HK-2 (cell line): ENCODE measurements around the gene CARD10.

Source experiments
- DNase-seq: peaks from one replicate; pipeline ENCODE4 v3.0.0-alpha.2; 2018; ENCODE audit not compliant: unreplicated experiment

The CARD10 gene

DNA sequence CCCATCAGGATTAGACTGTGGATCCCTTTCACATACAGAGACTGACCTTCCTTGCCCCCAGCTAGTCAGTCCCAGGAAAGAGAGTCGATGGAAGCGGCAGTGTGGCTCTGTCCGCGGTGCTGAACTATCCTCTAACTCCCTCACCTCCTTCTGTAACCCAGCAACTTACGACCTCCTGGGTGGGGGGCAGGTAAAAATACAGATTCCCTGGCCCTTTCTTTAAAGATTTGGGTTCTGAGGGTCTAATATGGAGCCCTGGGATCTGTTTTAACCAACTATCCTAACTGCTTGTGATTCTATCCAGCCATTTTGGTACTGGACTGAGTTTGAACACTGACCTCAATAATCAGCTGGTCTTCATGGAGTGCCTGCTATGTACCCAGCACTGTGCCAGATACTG, 56.2 kb downstream of the CARD10 start:
- DNase-seq: no peak

DNA sequence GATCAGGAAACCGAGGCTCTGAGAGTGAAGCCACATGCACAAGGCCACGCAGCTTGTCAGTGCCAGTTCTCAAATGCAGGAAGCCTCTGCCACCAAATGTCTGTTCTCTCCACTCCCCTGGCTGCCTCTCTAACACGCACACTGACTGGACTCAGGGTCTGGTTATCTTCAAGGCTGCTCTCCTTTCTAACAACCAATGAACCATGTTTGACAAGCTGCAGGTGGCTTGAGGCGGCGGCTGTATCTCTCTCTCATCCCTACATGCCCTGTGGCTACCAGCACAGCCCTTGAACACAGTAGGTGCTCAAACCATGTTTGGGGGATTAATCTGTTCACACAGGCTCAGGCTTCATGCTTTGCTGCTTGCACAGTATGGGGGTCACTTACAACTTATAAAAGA, 56.8 kb downstream of the CARD10 start:
- no peak for DNase-seq

DNA sequence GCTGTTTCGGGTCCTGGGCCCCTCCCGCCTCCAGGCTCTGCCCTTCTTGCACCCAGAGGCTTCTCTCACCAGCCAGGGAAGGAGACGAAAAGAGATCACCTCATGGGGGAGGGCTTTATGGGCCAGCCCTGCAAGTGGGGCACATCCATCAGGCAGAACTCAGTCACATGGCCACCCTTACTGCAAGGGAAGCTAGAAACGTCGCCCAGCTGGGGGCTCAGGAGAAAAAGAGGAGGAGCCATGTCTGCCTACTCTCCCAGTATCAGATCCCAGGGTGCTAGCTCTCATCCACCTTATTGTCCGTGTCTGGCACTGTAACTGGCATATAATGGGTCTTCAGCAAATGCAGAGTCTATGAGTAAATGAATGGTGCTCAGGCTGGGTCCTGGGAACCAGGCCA, 57.3 kb downstream of the CARD10 start:
- no peak for DNase-seq

DNA sequence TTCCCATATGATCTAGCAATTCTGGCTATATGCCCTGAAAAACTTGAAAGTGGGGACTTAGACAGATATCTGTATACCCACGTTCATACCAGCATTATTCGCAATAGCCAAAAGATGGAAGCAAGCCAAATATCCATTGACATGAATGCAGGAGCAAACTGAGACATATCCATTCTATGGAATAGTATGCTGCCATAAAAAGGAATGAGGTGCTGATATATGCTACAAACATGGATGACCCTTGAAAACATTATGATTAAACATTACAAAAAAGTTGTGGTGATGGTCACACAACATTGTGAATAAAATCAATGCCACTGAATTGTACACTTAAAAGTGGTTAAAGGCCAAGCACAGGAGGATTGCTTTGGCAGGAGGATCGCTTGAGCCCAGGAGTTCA, 58.5 kb downstream of the CARD10 start:
- no peak for DNase-seq

DNA sequence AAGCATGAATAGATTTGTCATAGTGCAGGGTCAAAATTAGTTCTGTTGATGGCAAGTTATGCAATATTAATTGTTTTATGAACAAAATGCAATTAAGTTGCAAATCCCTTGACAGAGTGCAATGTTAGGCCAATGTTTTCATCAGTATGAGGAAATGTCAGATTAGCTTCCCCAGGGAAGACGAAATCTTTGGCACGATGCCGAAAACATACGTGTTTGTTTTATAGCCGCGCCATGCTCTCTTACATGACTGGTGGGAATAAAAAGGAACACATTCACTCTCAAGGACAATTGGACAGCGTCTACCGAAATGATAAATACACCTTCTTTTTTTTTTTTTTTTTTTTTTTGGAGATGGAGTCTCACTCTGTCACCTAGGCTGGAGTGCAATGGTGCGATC, 60.0 kb downstream of the CARD10 start:
- DNase-seq: no peak

DNA sequence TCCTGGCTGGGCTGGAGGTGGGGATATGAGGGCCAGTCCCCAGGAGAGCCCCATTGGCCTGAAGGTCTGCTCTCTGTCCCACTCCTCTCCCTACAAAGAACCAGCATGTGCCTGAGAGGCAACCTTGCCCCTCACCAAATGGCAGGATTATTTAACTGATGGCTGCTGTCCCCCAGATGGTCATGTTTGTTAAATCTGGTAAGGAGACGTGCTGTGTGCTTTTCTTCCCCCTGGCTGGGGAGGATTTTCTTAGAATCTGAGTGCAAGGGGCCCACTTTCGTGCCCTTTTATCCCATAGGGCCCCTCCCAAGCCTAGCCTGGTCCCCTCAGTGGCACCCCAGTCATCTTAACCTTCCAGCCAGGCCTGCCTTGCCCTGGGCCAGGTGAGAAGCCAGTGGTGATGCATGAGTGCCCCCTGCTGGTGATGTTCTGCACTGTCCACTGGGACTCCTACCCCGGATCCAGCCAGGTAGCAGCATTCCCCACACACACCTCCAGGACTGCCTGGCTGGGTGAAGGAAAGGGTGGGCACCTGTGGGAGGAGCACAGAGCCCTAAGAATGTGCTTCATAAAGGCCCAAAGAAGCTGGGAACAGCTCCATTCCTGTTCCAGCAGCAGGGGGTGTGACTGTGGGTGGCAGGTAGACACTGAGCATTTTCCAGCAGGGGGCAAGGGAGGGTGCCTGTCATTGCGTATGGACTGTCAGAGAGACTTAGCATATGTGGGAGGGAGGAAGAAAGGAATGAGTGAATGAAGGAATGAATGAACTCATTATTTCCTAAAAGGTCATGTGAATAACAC, 61.9 kb downstream of the CARD10 start:
- DNase-seq: peak; percentile 88

DNA sequence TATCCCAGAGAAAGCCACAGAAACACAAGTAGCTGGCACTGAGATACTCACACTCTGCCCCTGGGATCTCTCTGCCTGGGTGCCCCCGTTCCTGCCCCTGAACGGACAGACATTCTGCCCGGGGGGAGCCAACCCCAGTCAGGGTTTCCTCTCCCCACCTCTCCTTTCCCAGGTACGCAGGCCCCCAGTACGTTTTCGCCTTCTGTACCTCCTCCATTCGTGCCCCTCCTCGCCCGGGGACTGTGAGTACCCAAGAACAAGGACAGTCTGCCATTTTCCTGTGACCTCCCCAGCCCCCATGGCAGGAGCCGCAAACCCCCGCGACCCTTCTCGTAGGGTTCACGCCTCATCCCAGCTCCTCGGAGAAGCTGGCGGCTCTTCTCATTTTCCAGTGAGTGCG, 62.9 kb downstream of the CARD10 start:
- no peak for DNase-seq

DNA sequence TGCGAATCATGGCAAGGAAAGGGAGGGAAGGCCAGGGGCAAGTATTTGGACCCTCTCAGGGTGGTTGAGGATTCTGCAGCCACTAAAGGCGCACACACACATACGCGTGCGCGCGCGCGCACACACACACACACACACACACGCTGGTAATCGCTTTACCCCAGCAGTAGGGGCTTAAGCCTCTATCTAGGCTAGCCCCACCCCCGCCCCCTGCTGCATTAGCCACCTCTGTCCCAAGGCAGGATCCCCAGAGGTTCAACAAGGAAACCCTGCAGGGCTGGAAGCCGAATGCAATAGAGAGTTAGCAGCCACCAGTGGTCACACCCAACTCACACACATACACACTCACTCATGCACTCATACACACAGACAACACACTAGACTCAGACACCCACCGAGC, 63.3 kb downstream of the CARD10 start:
- DNase-seq: no peak

DNA sequence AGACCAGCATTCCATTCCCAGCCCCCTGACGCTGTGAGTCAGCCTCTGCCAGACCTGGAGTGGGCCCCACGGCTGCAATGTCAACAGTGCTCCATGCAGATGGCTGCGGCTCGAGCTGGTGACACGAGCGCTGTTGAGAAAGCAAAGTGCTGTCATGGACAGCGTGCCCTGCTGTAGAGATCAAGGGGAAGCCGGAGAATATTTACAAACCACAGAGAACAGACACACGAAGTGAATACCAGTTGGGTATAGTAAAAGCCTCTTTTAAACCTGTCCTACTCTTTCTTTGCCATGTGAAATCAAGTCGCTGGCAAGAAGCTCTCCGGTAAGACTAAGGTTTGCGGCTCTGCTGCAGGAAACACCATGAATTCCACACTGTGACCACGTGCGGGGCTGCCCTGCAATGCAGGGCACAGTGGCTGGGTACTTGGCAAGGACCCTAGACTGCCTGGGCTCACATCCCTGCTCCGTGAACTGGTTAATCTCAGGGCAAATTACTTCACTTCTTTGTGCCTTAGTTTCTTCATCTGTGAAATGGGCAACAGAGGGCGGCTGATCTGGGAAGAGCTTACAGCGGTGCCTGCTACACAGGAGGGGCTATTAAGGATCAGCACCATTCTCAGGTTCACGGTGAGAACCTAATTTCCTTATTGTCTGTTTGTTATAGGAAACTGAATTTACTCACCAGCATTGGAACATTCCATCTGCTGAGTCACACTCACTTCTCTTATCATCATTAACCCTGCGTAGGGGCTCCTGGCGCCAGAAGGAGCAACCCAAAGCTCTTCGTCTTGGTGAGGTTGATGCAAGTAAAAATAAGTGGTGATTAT, 64.1 kb downstream of the CARD10 start:
- DNase-seq: peak; percentile 87

DNA sequence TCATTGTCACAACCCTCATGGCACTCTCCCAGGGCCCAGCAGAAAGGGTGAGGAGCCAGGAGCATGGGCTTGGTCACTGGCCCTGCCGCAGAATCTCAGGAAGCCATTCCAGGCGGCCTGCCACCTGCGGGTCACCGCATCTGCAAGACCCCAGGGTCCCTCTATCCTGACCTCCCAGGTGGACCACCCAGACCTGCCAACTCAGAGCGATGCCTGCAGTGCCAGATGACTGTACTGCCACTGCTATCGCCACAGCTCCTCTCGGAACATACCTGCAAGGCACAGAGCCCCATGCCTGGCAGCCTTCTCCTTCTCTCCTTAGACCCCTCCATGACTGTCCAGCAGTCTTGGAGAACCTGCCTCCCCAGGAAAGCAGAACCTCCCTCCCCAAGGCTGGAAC, 65.5 kb downstream of the CARD10 start:
- no peak for DNase-seq

DNA sequence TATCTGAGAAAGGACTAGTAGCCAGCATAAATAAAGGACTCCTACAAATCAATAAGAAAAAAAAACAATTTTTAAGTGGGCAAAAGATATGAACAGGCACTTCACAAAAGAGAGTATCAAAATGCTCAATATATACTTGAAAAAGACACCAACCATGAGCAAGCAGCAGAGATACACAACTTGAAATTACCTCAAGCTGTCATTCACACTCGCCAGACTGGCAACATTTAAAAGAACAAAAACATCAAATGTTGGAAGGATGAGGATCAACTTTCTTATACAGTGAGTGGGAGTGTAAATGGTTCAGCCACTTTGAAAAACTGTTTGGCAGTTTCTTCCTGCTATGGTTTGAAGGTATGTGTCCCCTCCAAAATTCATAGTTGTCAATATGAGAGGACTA, 68.0 kb downstream of the CARD10 start:
- no peak for DNase-seq

DNA sequence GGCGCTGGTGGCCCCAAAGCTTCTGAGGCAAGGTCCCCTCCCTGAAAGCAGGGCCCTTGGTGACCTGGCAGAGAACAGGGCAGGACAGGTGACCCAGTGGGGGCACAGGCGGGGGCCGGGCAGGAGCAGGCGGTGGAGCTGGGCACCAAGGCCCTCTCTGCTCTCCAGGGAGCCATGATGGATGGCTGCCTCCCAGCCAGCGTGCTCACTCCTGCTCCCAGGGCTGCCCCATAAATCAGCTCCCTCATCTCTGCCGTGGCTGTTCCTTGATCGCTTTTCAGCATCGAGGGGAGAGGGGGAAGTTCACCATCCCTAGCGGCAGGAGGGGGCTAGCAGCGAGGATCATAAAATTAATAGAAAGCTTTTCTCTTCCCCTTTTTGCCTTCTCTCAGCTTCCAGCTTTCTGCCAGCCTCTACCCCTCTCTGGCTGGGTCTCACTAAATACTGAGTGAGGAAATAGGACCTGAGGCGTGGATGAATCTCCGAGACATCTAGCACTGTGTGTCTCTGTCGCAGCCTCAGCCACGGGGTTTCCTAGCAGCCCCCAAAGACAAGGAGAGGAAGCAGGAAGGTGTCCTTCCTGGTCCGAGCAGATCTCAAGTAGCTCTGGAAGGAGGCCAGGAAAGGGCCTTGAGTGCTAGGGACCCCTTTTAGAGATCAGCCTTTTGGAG, 69.7 kb downstream of the CARD10 start:
- DNase-seq: no peak

DNA sequence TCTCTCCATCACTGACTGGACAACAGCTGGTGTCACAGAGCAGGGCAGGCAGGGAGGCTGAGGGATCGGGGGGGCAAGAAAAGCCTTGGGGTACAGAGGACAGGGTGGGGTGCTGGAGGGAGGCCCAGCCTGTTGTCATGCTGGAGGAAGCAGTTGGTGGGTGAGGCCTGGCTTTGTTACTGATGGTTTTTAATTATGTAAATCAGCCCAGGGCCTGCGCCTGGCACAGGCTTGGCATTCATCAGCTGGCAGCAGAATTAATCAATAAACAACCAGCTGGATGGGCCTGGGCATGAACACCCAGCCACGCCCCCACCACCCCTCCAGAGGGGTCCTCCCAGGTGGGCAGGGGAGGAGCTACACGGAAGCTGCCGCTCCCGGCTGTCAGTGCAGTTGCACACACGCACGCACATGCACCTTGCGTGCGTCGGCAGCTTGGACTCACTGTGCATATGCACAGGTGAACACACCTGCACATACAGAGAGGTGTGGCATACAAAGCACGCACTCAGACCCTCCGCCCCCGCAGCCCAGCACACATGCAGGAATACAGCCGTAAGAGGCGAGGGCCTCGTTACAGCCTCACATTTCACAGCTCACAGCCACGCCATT, 70.6 kb downstream of the CARD10 start:
- no peak for DNase-seq

DNA sequence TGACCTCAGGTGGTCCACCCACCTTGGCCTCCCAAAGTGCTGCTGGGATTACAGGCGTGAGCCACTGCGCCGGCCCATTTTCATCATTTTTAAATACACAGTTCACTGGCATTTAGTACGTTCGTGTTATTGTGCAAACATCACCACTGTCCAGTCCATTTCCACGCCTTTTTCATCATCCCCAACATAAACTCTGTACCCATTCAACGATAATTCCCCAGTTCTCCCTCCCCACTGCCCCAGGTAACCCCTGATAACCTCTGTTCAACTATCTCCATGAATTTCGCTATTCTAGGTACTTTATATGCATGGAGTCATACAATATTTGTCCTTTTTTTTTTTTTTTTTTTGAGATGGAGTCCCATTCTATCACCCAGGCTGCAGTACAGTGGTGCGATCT, 73.7 kb downstream of the CARD10 start:
- DNase-seq: no peak

DNA sequence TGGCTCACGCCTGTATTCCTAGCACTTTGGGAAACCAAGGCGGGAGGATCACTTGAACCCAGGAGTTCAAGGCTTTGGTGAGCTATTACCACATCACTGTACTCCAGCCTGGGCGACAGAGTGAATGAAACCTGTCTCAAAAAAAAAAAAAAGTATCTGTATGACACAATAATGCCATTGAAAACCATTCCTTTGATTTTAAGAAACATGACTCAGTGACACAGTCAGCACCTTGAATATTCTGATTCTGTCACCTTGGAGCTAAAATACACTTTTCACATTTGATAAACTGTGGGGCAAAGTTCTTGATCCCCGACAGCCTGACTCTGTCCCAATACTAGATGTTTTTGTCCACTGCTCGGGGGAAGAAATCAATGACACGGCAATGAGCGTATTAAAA, 75.2 kb downstream of the CARD10 start:
- DNase-seq: no peak

DNA sequence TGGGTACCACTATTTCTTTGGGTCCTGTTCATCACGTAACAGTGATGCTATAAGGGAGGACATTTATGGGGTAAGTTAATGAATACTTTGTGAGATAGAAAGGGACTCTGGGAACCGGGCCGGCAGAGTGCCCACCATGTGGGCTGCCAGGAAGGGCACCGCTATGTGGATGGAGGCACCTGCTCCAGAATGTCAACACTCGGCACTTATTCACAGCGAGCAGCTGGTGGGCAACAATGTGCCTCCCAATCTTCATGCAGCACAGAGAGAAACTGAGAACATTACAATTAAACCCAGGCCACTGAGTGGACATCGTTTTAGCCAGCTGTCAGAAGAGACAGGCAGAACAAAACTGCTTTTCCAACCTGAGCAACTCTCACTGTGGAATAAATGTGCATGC, 76.1 kb downstream of the CARD10 start:
- DNase-seq: no peak

DNA sequence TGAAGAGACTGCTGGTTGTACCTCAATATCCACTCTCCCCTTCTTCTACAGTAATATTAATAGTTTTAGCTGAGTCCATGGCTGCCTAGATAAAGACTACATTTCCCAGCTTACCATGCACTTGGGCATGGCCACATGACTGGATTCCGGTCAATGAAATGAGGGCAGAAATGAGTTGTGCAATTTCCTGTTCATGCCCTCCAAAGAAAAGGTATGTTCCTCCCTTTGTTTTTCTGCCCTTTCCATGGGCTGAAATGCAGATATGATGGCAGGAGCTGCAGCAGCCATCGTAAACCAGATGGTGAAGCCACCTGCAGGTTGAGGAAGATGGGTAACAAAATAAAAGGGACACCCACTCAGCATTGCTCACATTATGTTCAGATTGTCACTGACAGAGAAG, 76.7 kb downstream of the CARD10 start:
- DNase-seq: no peak

DNA sequence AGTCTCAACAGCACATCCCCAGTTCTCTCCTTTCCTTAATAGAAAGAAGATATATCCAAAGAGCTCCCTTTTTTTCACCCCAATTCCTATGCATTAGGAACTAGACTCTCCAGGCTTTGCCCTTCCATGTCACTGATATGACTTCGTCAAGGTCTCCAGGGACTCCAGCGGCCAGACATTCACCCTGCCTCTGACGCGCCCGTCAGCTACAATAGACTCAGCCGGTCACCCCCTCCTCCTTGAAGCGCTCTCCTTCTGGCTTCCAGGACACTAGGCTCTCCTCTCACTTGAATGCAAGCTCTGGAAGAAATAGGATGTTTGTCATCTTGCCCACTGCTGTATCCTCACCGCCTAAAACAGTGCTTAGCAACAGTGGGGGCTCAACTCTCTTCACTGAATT, 77.1 kb downstream of the CARD10 start:
- DNase-seq: no peak

DNA sequence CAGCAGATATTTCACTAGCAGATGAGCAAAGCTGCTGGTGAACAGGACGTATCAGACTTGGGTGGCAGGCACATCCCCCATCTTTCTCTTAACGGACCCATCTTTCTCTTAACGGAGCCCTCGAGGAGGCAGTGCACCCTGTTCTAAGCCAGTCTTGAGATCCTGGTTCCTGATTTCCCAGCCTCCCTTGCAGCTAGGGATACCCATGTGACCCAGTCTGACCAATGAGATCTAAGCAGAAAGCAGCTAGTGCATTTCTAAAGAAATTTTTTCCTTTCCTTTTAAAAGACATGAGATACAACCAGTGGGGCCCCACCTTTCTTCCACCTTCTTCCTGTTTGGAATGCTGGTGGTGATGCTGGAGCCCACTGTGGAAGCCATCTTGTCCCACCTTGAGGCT, 78.3 kb downstream of the CARD10 start:
- DNase-seq: no peak
